Measurements from ENCODE around the gene STIM1.

STIM1 gene

DNA sequence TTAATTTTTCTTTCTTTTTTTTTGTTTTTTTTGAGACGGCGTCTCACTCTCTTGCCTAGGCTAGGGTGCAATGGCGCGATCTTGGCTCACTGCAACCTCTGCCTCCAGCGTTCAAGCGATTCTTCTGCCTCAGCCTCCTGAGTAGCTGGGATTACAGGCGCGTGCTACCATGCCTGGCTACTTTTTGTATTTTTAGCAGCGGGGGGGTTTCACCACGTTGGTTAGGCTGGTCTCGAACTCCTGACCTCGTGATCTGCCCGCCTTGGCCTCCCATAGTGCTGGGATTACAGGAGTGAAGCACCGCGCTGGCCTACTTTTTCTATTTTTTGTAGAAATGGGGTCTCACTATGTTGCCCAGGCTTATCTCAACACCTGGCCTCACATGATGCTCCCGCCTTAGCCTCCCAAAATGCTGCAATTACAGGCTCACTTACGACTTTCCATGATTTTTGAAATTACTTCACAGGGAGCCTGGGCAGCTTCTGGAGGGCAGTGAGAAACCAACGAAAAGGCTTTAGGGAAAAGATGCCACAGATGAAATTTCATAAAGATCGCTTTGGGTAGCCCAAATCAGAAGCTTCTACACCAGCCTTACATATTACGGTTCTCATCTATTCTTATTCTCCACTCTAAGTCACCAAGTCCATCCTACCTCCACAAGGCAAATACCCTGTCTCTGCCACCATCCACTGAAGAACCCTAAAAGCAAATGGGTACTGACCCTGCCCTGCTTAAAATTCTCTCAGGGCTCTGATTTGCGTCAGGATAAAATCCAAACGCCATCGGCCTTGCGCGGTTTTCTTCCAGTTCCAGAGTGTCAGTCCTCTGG, 238.3 kb downstream of the STIM1 start:
- Histone ChIP-seq H3K27me3 (ENCODE audit: low read length) (no peaks in the 10 kb centered on the region), H3K36me3 (ENCODE audit: low read length) (peaks cover 11% of the 10 kb centered on the region), H3K79me2 (ENCODE audit: insufficient read depth, low read length) (peaks cover 47% of the 10 kb centered on the region), H3F3A (ENCODE audit: insufficient read depth) (peaks cover 10% of the 10 kb centered on the region; the same call in 1 of the 2 replicates), H3K4me2 (ENCODE audit: low read depth, low read length, poor library complexity, severe bottlenecking) (peak overlapping the region; percentile 99), H2AFZ (ENCODE audit: low read depth, low read length, severe bottlenecking) (peak overlapping the region; percentile 97), H3K9ac (ENCODE audit: low read length) (peak overlapping the region; percentile 93), H3K4me3 (ENCODE audit: insufficient read depth, low read length, poor library complexity, severe bottlenecking) (peak overlapping the region; percentile 99), H3K9me3 (ENCODE audit: insufficient read depth, low read length) (no peaks in the 10 kb centered on the region), H4K20me1 (ENCODE audit: low read depth, low read length) (peaks cover 15% of the 10 kb centered on the region), H3K9me2 (replicated peaks; ENCODE audit: insufficient read depth, low read length) (no peaks in the 10 kb centered on the region), H3K27ac (ENCODE audit: low read depth, low read length) (peak overlapping the region; percentile 83)
- no peak for TF ChIP-seq CTCF (IDR thresholded peaks at IDR 0.05; ENCODE audit: insufficient read depth, low read length, poor library complexity, severe bottlenecking)
- no peak for TF ChIP-seq EZH2phosphoT487 (conservative IDR thresholded peaks at IDR 0.05; ENCODE audit: low read length)

DNA sequence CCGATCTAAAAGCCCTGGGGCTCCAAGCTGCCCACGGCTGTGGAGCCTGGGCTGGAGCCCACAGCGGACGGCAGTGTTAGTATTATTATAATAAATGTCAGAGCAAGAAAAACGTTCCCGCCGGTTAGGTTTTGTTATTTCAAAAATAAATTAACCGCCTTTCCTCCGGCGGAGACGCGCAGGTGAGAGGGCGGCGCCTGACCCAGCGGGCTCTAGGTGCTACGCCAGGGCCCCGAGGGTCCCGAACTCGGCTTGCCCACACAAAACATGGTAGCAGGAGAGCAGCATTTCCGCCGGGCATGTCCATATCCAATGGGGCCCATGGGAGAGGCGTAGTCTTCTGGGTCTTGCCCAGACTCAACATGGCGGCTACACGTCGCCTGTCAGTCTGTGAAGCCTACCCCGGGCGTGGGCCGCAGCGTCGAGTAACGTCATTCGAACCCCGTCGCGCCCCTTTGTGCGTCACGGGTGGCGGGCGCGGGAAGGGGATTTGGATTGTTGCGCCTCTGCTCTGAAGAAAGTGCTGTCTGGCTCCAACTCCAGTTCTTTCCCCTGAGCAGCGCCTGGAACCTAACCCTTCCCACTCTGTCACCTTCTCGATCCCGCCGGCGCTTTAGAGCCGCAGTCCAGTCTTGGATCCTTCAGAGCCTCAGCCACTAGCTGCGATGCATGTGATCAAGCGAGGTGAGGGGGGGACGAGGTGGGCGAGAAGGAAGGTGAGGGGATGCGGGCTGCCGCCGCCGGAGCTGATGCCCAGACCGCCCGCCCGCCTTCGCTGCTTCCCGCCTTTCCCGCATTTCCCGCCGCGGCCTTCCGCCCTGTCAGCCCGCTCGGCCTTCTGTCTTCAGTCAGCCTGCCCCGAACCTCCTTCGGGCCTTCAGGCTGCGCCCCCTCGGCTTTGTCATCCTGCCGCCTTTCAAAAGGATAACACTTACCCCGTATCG, 239.2 kb downstream of the STIM1 start, which contains the start of gene RRM1:
Gene RRM1, plus strand, starts transcription at position 452 of the 944 bp plus-strand sequence. Its CDS starts 214 bp downstream, at position 666.
- Histone ChIP-seq H3K36me3 (ENCODE audit: low read length) (peaks cover 13% of the 10 kb centered on the region), H3K4me3 (ENCODE audit: insufficient read depth, low read length, poor library complexity, severe bottlenecking) (peak within 1 kb of the TSS; percentile 99), H3F3A (ENCODE audit: insufficient read depth) (peaks cover 10% of the 10 kb centered on the region; the same call in 1 of the 2 replicates), H2AFZ (ENCODE audit: low read depth, low read length, severe bottlenecking) (peak within 1 kb of the TSS; percentile 97), H3K9me2 (replicated peaks; ENCODE audit: insufficient read depth, low read length) (no peaks in the 10 kb centered on the region), H3K79me2 (ENCODE audit: insufficient read depth, low read length) (peaks cover 56% of the 10 kb centered on the region), H3K27me3 (ENCODE audit: low read length) (no peaks in the 10 kb centered on the region), H3K9ac (ENCODE audit: low read length) (peak within 1 kb of the TSS; percentile 93), H3K4me2 (ENCODE audit: low read depth, low read length, poor library complexity, severe bottlenecking) (peak within 1 kb of the TSS; percentile 99), H3K9me3 (ENCODE audit: insufficient read depth, low read length) (no peaks in the 10 kb centered on the region), H3K27ac (ENCODE audit: low read depth, low read length) (peak within 1 kb of the TSS; percentile 83), H4K20me1 (ENCODE audit: low read depth, low read length) (peaks cover 16% of the 10 kb centered on the region)
- no peak for TF ChIP-seq EZH2phosphoT487 (conservative IDR thresholded peaks at IDR 0.05; ENCODE audit: low read length)
- no peak for TF ChIP-seq CTCF (IDR thresholded peaks at IDR 0.05; ENCODE audit: insufficient read depth, low read length, poor library complexity, severe bottlenecking)

- peak overlapping the region; percentile 99 for H3K4me3 ChIP-seq (ENCODE audit: insufficient read depth, low read length, poor library complexity, severe bottlenecking)
- H3K27me3 ChIP-seq (ENCODE audit: low read length), result no peaks in the 10 kb centered on the region
- H3K27ac ChIP-seq (ENCODE audit: low read depth, low read length), result peak overlapping the region; percentile 83
- peak overlapping the region; percentile 99 for H3K4me2 ChIP-seq (ENCODE audit: low read depth, low read length, poor library complexity, severe bottlenecking)
- H3K9me3 ChIP-seq (ENCODE audit: insufficient read depth, low read length), result no peaks in the 10 kb centered on the region
- peak overlapping the region; percentile 93 for H3K9ac ChIP-seq (ENCODE audit: low read length)
- peaks cover 24% of the 10 kb centered on the region for H4K20me1 ChIP-seq (ENCODE audit: low read depth, low read length)
- H3K36me3 ChIP-seq (ENCODE audit: low read length), result peaks cover 18% of the 10 kb centered on the region
- H2AFZ ChIP-seq (ENCODE audit: low read depth, low read length, severe bottlenecking), result no peak overlapping the region
- H3K9me2 ChIP-seq (replicated peaks; ENCODE audit: insufficient read depth, low read length), result no peaks in the 10 kb centered on the region
- TF ChIP-seq EZH2phosphoT487 (conservative IDR thresholded peaks at IDR 0.05; ENCODE audit: low read length) (no peak), CTCF (IDR thresholded peaks at IDR 0.05; ENCODE audit: insufficient read depth, low read length, poor library complexity, severe bottlenecking) (no peak)
- peaks cover 67% of the 10 kb centered on the region for H3K79me2 ChIP-seq (ENCODE audit: insufficient read depth, low read length)
- H3F3A ChIP-seq (ENCODE audit: insufficient read depth), result peaks cover 10% of the 10 kb centered on the region; the same call in 1 of the 2 replicates
These were observed 240.2 kb downstream of the STIM1 start for GRCh38 chr11:4095509-4096230.

All from SU-DHL-6 (cell line).